ENCODE results near the gene CELF5. TPM values are rescaled to one million over a fixed set of nuclear protein-coding genes. Genes with fewer than 3 reads are reported as not detected.
"Not testable (repeated sequence)": the region's sequence is repeated elsewhere in the genome, so short reads cannot be mapped to it uniquely, and the experiment has no call there.

CELF5 gene
- total RNA-seq, 1 experiment from 2014 or later: 2.5 TPM

DNA sequence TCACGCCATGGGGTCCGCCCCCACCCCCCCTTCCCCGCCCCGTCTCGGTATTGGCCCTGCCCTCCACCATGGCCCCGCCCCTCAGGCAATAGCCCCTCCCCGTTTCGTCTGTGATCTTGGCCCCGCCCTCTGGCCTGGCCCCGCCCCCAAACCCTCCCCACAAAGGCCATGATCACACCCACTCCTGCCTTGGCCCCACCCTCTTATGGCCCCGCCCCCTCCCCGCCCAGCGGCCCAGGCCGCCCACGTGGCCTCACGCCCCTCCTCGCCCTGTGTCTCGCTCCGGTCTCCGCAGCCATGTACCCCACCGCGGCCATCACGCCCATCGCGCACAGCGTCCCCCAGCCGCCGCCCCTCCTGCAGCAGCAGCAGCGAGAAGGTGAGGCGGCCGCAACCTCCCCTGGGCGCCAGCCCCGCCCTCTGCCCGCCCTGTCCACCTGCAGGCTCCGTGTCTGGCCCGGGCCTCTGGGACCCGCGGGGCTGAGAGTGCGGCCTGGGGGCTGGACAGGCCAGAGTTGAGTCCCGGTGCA, 61.3 kb downstream of the CELF5 start:
- intact Hi-C loops (cut with micrococcal nuclease): no loop called here
- Histone ChIP-seq H3K4me1 (ENCODE audit: control insufficient read depth in 1 of 2, insufficient read depth in 2 of 2, low read length in 2 of 2) (peaks cover 11 to 29% of the 10 kb centered on the region in 2 experiments), H3K4me3 (replicated peaks in 1 of 2; ENCODE audit: low read depth in 1 of 2, low read length in 2 of 2) (peak overlapping the region; percentile 60 to 61), H3K9ac (ENCODE audit: low read length) (peak overlapping the region; percentile 71), H3K4me2 (ENCODE audit: low read length) (peak overlapping the region; percentile 85), H2AFZ (ENCODE audit: low read depth, low read length, poor library complexity, severe bottlenecking) (no peak overlapping the region), H3K79me2 (ENCODE audit: insufficient read depth, low read length) (no peaks in the 10 kb centered on the region), H3K27ac (ENCODE audit: low read depth, low read length) (peak overlapping the region; percentile 60), H3K9me2 (ENCODE audit: insufficient read depth) (no peaks in the 10 kb centered on the region), H3K9me3 (ENCODE audit: control insufficient read depth in 1 of 2, insufficient read depth in 1 of 2, low read depth in 1 of 2, low read length in 2 of 2) (no peaks in the 10 kb centered on the region), H4K20me1 (ENCODE audit: insufficient read depth) (no peaks in the 10 kb centered on the region), H3K36me3 (ENCODE audit: control insufficient read depth in 1 of 2, insufficient read depth in 2 of 2, low read length in 2 of 2) (no peaks in the 10 kb centered on the region), H3K27me3 (ENCODE audit: insufficient read depth, low read length) (no peaks in the 10 kb centered on the region)
- no peak for DNase-seq (ENCODE audit: low read depth, low spot score)
- TF ChIP-seq EGR1 (IDR thresholded peaks at IDR 0.05; ENCODE audit: low read depth) (peak; percentile 45; the same call in 1 of the 2 replicates), TCF7L2 (IDR thresholded peaks at IDR 0.05; ENCODE audit: borderline replicate concordance, extremely low read depth, insufficient read depth, insufficient read length) (no peak), ZFX (IDR thresholded peaks at IDR 0.05) (0 out of 2 replicates have a peak, but pooled peaks have one; percentile 35)
- TF ChIP-seq, protein P1, sequence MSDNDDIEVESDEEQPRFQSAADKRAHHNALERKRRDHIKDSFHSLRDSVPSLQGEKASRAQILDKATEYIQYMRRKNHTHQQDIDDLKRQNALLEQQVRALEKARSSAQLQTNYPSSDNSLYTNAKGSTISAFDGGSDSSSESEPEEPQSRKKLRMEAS (IDR thresholded peaks at IDR 0.05): peak; percentile 84
- peak; percentile 48 for ATAC-seq
- ChIA-PET RAD21 (ENCODE audit: low non-redundant PET in 1 of 2, low total read pairs in 2 of 2, uncharacterized antibody in 2 of 2, unreplicated experiment in 2 of 2) (interaction anchor here (1.4 to 1.6 kb wide), 2 partner anchors 10 kb away, joined by 9 to 13 read pairs; no protein-coding TSS in a partner anchor), POLR2A (interaction anchor here (1.4 to 1.6 kb wide), 2 partner anchors 10 to 250 kb away, joined by 3 to 59 read pairs; no protein-coding TSS in a partner anchor), CTCF (interaction anchor here (1.0 to 2.6 kb wide), 4 partner anchors 10 to 335 kb away, joined by 4 to 44 read pairs (median 9); no protein-coding TSS in a partner anchor)
- no TSS peak for BruUV-seq (replicated peaks)

DNA sequence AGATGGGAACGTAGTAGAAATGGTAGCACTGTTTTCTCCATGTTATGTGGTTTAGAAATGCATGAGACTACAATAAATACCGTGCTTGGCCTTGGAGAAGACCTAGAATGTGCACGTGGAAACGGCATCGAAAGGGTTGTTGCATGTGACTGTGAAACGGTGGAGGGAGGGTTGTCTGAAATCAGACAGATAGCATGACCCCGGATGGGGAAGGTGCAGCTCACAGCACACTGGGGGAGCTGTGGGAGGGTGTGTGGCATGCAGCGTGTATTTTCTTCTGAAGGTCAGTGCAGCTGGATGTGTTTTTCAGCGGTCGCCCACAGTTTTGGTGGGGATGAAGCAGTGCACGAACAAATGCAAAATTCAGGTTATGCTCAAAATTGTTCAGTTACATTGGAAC, 63.4 kb downstream of the CELF5 start:
- no peak overlapping the region for H3K9ac ChIP-seq (ENCODE audit: low read length)
- no peak overlapping the region for H2AFZ ChIP-seq (ENCODE audit: low read depth, low read length, poor library complexity, severe bottlenecking)
- intact Hi-C loops (cut with micrococcal nuclease): no loop called here
- H3K27ac ChIP-seq (ENCODE audit: low read depth, low read length): no peak overlapping the region
- H3K4me3 ChIP-seq (replicated peaks in 1 of 2; ENCODE audit: low read depth in 1 of 2, low read length in 2 of 2): no peak overlapping the region
- peaks cover 11 to 26% of the 10 kb centered on the region in 2 experiments for H3K4me1 ChIP-seq (ENCODE audit: control insufficient read depth in 1 of 2, insufficient read depth in 2 of 2, low read length in 2 of 2)
- ChIA-PET POLR2A (no interaction called here), CTCF (interaction anchor here (0.7 to 0.9 kb wide), 2 partner anchors 12 to 13 kb away, joined by 3 read pairs; no protein-coding TSS in a partner anchor), RAD21 (ENCODE audit: low non-redundant PET in 1 of 2, low total read pairs in 2 of 2, uncharacterized antibody in 2 of 2, unreplicated experiment in 2 of 2) (no interaction called here)
- H3K79me2 ChIP-seq (ENCODE audit: insufficient read depth, low read length): no peaks in the 10 kb centered on the region
- no peaks in the 10 kb centered on the region for H4K20me1 ChIP-seq (ENCODE audit: insufficient read depth)
- no peaks in the 10 kb centered on the region for H3K9me2 ChIP-seq (ENCODE audit: insufficient read depth)
- H3K4me2 ChIP-seq (ENCODE audit: low read length): no peak overlapping the region
- no peak for DNase-seq (ENCODE audit: low read depth, low spot score)
- ATAC-seq: no peak
- TF ChIP-seq TCF7L2 (IDR thresholded peaks at IDR 0.05; ENCODE audit: borderline replicate concordance, extremely low read depth, insufficient read depth, insufficient read length) (no peak), ELF1 (IDR thresholded peaks at IDR 0.05; ENCODE audit: borderline replicate concordance, low read depth) (no peak)
- no peaks in the 10 kb centered on the region for H3K36me3 ChIP-seq (ENCODE audit: control insufficient read depth in 1 of 2, insufficient read depth in 2 of 2, low read length in 2 of 2)
- BruUV-seq (replicated peaks): no TSS peak
- H3K9me3 ChIP-seq (ENCODE audit: control insufficient read depth in 1 of 2, insufficient read depth in 1 of 2, low read depth in 1 of 2, low read length in 2 of 2): no peaks in the 10 kb centered on the region
- H3K27me3 ChIP-seq (ENCODE audit: insufficient read depth, low read length): no peaks in the 10 kb centered on the region

DNA sequence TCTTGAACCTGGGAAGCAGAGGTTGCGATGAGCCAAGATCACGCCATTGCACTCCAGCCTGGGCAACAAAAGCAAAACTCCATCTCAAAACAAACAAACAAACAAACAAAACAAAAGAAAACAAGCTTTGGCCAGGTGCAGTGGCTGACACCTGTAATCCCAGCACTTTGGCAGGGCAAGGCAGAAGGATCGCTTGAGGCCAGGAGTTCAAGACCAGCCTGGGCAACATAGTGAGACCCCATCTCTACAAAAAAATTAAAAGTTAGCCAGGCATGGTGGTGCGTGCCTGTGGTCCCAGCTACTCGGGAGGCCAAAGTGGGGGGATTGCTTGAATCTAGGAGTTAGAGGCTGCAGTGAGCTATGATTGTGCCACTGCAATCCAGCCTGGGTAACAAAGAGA, 64.0 kb downstream of the CELF5 start:
- H4K20me1 ChIP-seq (ENCODE audit: insufficient read depth); H3K36me3 ChIP-seq (ENCODE audit: control insufficient read depth in 1 of 2, insufficient read depth in 2 of 2, low read length in 2 of 2); intact Hi-C loops (cut with micrococcal nuclease); H3K4me2 ChIP-seq (ENCODE audit: low read length); POLR2A ChIA-PET; ATAC-seq; H2AFZ ChIP-seq (ENCODE audit: low read depth, low read length, poor library complexity, severe bottlenecking); BruUV-seq (replicated peaks); H3K27ac ChIP-seq (ENCODE audit: low read depth, low read length); H3K4me3 ChIP-seq (replicated peaks in 1 of 2; ENCODE audit: low read depth in 1 of 2, low read length in 2 of 2); CTCF ChIA-PET; DNase-seq (ENCODE audit: low read depth, low spot score); H3K9ac ChIP-seq (ENCODE audit: low read length); H3K9me2 ChIP-seq (ENCODE audit: insufficient read depth); RAD21 ChIA-PET (ENCODE audit: low non-redundant PET in 1 of 2, low total read pairs in 2 of 2, uncharacterized antibody in 2 of 2, unreplicated experiment in 2 of 2); H3K9me3 ChIP-seq (ENCODE audit: control insufficient read depth in 1 of 2, insufficient read depth in 1 of 2, low read depth in 1 of 2, low read length in 2 of 2); H3K79me2 ChIP-seq (ENCODE audit: insufficient read depth, low read length); H3K27me3 ChIP-seq (ENCODE audit: insufficient read depth, low read length): not testable (repeated sequence)
- peaks cover 11 to 23% of the 10 kb centered on the region in 2 experiments for H3K4me1 ChIP-seq (ENCODE audit: control insufficient read depth in 1 of 2, insufficient read depth in 2 of 2, low read length in 2 of 2)

Measured in HCT116 (cell line).